GM21576 (cell line): ENCODE measurements around the gene CT55.
"Not testable (repeated sequence)": the region's sequence is repeated elsewhere in the genome, so short reads cannot be mapped to it uniquely, and the experiment has no call there.

Experiments used
- ATAC-seq: cut with Tn5 transposase; IDR thresholded peaks from one replicate; pipeline ENCODE4 v1.9.1; 2021; ENCODE audit warnings: mild to moderate bottlenecking, moderate library complexity; ENCODE audit not compliant: unreplicated experiment

CT55 gene

DNA sequence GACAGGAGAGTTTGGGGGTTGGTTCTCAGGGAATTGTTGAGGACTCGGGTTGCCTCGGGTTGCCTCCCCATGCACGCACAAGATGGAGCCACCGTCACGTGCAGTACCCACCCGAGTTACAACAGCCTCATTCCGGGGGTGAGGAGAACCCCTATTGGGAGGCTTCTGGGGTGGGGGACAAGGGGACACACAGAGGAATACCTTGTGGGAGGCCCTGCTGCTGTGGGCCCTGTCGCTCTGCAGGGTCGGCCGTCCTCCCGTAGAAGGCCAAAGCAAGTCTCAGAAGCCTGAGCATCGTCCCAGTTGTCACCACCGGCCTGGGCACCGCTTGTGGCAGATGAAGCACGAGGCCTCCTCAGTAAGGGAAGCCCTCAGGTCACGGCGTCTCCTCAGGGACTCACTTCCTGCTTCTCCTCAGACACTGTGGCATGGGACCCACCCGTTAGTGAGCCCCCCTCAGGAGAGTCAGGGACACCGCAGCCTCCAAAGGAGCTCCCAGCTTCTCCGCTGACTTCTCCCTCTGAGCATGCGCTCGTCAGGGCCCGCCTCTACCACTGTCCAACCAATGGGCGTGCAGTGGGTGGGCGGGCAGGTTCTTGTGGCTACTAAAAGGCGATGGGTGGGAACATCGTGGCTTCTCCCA is at the start of gene CT55:
TSS of gene CT55 (minus strand) at position 522 of the 643 bp plus-strand sequence. CDS start at position 295, 227 bp downstream.
- ATAC-seq = no peak

- ATAC-seq = no peak
These were observed 42.1 kb upstream of the CT55 start for GRCh38 chrX:135213200-135213844.

DNA sequence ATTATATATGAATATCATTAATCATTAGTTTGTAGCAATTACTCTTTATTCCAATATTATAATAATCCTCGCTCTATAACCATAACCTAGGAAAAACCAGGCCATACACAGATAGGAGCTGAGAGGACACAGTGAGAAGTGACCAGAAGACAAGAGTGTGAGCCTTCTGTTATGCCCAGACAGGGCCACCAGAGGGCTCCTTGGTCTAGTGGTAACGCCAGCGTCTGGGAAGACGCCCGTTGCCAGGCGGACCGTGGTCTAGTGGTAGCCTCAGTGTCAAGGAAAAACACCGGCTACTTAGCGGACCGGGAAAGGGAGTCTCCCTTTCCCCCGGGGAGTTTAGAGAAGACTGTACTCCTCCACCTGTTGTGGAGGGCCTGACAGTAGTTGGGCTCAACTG is 35.2 kb upstream of the CT55 start:
- ATAC-seq = not testable (repeated sequence)

GRCh38 chrX:135200297-135200696 is 29.1 kb upstream of the CT55 start:
- ATAC-seq = no peak

DNA sequence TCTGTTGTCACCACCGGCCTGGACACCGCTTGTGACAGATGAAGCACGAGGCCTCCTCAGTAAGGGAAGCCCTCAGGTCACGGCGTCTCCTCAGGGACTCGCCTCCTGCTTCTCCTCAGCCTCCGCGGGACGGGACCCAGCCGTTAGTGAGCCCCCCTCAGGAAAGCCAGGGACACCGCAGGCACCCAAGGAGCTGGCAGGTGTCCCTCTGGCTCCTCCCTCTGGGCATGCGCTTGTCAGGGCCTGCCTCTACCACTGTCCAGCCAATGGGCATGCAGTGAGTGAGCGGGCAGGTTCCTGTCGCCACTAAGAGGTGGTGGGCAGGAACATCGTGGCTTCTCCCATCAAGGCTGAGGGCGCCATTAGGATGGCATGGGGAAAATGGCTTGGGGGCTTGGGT is 23.5 kb upstream of the CT55 start:
- no peak for ATAC-seq

DNA sequence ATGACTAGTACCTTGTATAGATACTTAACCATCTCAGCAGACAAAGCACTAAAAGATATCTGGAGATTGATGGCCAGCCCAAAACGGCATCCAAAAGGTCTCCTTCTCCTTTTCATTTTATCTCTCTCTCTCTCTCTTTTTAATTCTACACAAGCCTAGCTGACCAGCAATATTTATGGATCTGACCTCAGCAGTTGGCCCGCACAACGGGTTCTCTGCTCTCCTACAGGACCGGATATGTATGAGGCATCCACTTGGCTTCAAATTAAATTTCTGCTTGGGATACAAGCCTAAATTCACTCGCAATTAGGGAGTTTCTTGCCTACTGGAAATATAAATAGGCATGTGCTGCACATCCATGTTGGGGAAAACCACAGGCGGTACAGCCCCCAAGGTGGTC is 22.5 kb upstream of the CT55 start:
- ATAC-seq = no peak

GRCh38 chrX:135191838-135192237 is 20.6 kb upstream of the CT55 start:
- no peak for ATAC-seq

DNA sequence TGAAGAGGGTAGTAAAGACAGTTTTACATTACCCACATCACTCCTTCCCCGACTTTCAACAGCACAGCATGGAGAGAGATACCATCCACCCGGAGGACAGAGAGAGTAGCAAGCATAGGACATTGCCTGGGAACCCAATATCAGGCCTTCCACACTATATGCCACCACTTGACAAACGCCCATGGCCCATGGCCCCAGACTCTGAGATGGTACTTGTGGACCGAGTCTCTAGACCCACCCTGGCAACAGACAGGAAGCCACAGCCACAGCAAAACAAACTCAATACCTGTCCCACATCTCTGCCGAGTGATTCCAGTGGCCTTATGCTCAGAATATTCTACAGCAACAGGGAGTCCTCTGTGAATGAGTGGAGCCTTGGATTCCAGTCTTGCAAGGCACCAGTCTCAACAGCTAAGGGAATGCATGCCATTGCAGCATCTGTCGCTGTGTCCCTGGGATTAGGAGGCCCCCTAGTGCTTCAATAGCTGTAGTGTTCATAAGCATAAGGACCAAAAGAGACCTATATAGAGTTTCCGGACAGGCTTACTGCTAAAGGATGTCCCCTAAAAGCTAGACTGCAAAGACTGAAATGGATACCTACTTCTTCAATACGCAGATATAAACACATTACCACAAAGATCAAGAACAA is 14.7 kb upstream of the CT55 start:
- ATAC-seq = peak; percentile 81

DNA sequence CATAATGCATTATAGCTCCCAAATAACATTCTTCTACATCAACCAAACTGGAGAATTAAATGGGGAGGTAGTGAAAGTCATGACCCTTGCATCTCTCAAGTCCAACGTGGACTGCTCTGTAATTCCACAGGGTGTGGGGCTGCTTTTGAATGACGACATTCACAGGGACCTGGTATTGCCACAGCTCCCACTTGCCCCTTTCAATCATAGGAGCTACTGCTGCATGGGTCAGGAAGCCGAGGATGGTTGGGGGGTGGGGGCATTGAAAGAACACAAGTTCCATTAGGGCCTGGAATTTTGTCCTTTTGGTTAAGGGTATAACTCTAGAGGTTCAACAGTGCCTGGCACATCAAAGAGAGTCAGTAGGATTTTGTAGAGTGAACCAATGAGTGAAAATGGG is 7.4 kb upstream of the CT55 start:
- ATAC-seq = no peak

GRCh38 chrX:135170468-135170867 is 730 bp downstream of the CT55 start:
- no peak for ATAC-seq

DNA sequence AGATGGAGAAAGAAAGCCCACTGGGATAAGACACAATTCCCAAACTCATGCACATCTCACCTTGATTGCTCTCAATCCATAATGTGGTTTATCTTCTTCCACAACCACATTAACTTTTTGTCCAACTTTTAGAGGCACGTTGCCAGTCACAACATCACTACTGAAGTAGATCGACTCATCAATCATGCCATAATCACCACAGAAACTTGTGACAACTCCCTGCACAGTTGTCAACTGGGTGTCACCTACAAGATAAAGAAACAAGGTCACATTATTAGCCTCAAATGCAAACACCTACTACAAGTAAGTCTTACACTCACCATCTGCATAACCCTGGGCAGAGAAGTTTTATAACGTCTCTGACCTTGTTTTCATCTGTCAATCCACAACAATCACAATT is 1.7 kb downstream of the CT55 start:
- ATAC-seq = not testable (repeated sequence)

DNA sequence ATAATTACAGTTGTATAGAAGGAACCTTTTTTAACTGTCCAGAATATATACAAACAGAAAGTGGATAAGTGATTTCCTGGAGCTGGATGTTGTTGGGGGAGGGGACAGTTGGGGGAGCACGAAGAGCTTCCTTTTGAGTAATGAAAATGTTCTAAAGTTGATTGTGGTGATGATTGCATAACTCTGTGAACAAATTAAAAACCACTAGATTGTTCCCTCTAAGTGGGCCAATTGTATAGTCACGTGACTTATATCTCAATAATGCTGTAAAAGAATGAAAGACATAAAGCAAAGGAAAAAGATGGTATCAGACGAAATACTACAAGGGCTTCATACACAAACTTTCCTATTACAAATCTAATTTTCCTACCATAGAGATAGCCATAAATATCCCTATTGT is 2.7 kb downstream of the CT55 start:
- ATAC-seq = no peak

DNA sequence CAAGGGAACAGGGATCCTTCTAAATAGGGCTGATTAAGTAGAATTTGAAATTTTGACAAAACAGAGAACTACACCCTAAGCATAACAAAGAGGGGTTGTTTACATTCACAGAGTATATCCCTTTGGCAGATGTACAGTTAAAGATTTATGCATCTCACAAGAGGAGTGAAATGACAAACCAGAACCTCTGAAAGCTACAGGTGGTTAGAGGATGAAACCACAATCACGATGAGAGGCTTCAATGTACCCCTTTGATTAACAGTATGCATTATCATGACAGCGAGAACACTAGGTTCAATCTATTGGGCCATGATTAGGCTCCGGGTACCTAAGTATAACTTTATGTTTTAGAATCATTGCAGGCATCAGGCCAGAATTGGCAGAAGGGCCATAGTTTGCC is 16.5 kb downstream of the CT55 start:
- not testable (repeated sequence) for ATAC-seq

- ATAC-seq = not testable (repeated sequence)
These were observed 45.1 kb downstream of the CT55 start for GRCh38 chrX:135126145-135126544.

- not testable (repeated sequence) for ATAC-seq
These were observed 51.1 kb downstream of the CT55 start, which contains the start of gene ETDB for GRCh38 chrX:135120056-135120576. Gene ETDB (minus strand): TSS chrX:135120526. CDS start chrX:135119261, 1,265 bp downstream.

- not testable (repeated sequence) for ATAC-seq
These were observed 55.1 kb downstream of the CT55 start for GRCh38 chrX:135116064-135116463.

- peak; percentile 99 for ATAC-seq
These were observed 56.8 kb downstream of the CT55 start for GRCh38 chrX:135114392-135114791.

- no peak for ATAC-seq
These were observed 58.5 kb downstream of the CT55 start for GRCh38 chrX:135112743-135113142.

GRCh38 chrX:135112096-135112729 is 59.0 kb downstream of the CT55 start:
- peak; percentile 32 for ATAC-seq

DNA sequence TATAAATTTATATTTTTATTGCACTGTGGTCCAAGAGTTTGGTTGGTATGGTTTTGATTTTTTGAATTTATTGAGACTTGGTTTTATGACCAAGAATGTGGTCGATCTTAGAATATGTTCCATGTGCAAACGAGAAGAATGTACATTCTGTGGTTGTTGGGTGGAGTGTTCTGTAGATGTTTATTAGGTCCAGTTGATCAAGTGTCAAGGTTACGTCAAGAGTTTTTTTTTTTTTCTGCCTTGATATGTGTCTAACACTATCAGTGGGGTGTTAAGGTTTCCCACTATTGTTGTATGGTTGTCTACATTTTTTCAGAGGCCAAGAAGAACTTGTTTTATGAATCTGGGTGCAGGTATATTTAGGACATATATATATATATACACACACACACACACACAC is 61.6 kb downstream of the CT55 start:
- no peak for ATAC-seq
